MM.1S (cell line): ENCODE results near the gene F11.
"Not testable (repeated sequence)": the region's sequence is repeated elsewhere in the genome, so short reads cannot be mapped to it uniquely, and the experiment has no call there.

ENCODE experiments used
- DNase-seq: peaks from one replicate; pipeline ENCODE4 v3.0.0-alpha.2; 2015
- H2AFZ ChIP-seq: fragments of 300-600 bp; sonication (generic); 2 replicates; pipeline ENCODE4 v1.6.0; 2016; ENCODE audit warnings: antibody characterized with exemption, low read length
- H3F3A ChIP-seq: fragments of 300-600 bp; sonication (generic); 2 replicates; pipeline ENCODE4 v1.6.1; 2016; ENCODE audit warnings: mild to moderate bottlenecking, antibody characterized with exemption, low read length, moderate library complexity, mixed read lengths; ENCODE audit not compliant: insufficient read depth
- H3K27ac ChIP-seq: fragments of 300-600 bp; sonication (generic); 2 replicates; pipeline ENCODE4 v1.5.1; 2016; ENCODE audit warnings: mild to moderate bottlenecking, low read length
- H3K27me3 ChIP-seq: fragments of 300-600 bp; sonication (generic); replicated peaks from 2 replicates; pipeline ENCODE4 v1.6.0; 2016; ENCODE audit warnings: low read length; ENCODE audit not compliant: insufficient read depth
- H3K36me3 ChIP-seq: fragments of 300-600 bp; sonication (generic); replicated peaks from 2 replicates; pipeline ENCODE4 v1.6.1; 2016; ENCODE audit warnings: mild to moderate bottlenecking, low read length, mixed read lengths; ENCODE audit not compliant: insufficient read depth
- H3K4me1 ChIP-seq: fragments of 300-600 bp; sonication (generic); 2 replicates; pipeline ENCODE4 v1.6.1; 2016; ENCODE audit warnings: low read length, mixed read lengths
- H3K4me2 ChIP-seq: fragments of 300-600 bp; sonication (generic); 2 replicates; pipeline ENCODE4 v1.6.0; 2016; ENCODE audit warnings: low read depth, low read length
- H3K4me3 ChIP-seq: fragments of 300-600 bp; sonication (generic); 2 replicates; pipeline ENCODE4 v1.5.1; 2016; ENCODE audit warnings: low read length, mixed read lengths
- H3K79me2 ChIP-seq: fragments of 300-600 bp; sonication (generic); 2 replicates; pipeline ENCODE4 v1.6.1; 2016; ENCODE audit warnings: mixed run types, low read length, mixed read lengths
- H3K9ac ChIP-seq: fragments of 300-600 bp; sonication (generic); 2 replicates; pipeline ENCODE4 v1.6.1; 2016; ENCODE audit warnings: low read length, mixed read lengths
- H3K9me2 ChIP-seq: fragments of 300-600 bp; sonication (generic); replicated peaks from 2 replicates; pipeline ENCODE4 v1.6.1; 2016; ENCODE audit warnings: mild to moderate bottlenecking, low read length, mixed read lengths; ENCODE audit not compliant: insufficient read depth
- H3K9me3 ChIP-seq: fragments of 300-600 bp; sonication (generic); replicated peaks from 2 replicates; pipeline ENCODE4 v1.6.1; 2016; ENCODE audit warnings: mild to moderate bottlenecking, low read length, mixed read lengths; ENCODE audit not compliant: insufficient read depth
- H4K20me1 ChIP-seq: fragments of 300-600 bp; sonication (generic); 2 replicates; pipeline ENCODE4 v1.6.1; 2016; ENCODE audit warnings: mild to moderate bottlenecking, low read length, moderate library complexity, mixed read lengths; ENCODE audit not compliant: insufficient read depth
- EZH2 ChIP-seq: fragments of 300-600 bp; sonication (generic); optimal IDR thresholded peaks from 2 replicates; pipeline ENCODE3; 2017; ENCODE audit warnings: low read depth, mild to moderate bottlenecking, antibody characterized with exemption, low read length, mixed read lengths
- EZH2phosphoT487 ChIP-seq: fragments of 300-600 bp; sonication (generic); IDR thresholded peaks from 2 replicates; pipeline ENCODE4 v1.6.1; 2018; ENCODE audit warnings: antibody characterized with exemption, low read length
- TF ChIP-seq, protein P1 (sequence below): fragments of 300-600 bp; sonication (generic); IDR thresholded peaks from 2 replicates; pipeline ENCODE4 v1.5.1; 2016; ENCODE audit warnings: antibody characterized with exemption, low read length, mixed read lengths

F11 gene

GRCh38 chr4:186240848-186241491 lies 25.0 kb upstream of the F11 start:
- Histone ChIP-seq H3K9ac (no peak overlapping the region), H3K9me2 (no peaks in the 10 kb centered on the region), H3K4me1 (no peaks in the 10 kb centered on the region), H3K4me3 (no peak overlapping the region), H3K4me2 (no peak overlapping the region), H3F3A (no peaks in the 10 kb centered on the region), H3K27me3 (no peaks in the 10 kb centered on the region), H3K79me2 (no peaks in the 10 kb centered on the region), H3K9me3 (no peaks in the 10 kb centered on the region), H3K27ac (no peak overlapping the region), H2AFZ (no peak overlapping the region), H4K20me1 (no peaks in the 10 kb centered on the region), H3K36me3 (no peaks in the 10 kb centered on the region)
- TF ChIP-seq EZH2 (no peak), EZH2phosphoT487 (no peak)
- TF ChIP-seq, protein P1, sequence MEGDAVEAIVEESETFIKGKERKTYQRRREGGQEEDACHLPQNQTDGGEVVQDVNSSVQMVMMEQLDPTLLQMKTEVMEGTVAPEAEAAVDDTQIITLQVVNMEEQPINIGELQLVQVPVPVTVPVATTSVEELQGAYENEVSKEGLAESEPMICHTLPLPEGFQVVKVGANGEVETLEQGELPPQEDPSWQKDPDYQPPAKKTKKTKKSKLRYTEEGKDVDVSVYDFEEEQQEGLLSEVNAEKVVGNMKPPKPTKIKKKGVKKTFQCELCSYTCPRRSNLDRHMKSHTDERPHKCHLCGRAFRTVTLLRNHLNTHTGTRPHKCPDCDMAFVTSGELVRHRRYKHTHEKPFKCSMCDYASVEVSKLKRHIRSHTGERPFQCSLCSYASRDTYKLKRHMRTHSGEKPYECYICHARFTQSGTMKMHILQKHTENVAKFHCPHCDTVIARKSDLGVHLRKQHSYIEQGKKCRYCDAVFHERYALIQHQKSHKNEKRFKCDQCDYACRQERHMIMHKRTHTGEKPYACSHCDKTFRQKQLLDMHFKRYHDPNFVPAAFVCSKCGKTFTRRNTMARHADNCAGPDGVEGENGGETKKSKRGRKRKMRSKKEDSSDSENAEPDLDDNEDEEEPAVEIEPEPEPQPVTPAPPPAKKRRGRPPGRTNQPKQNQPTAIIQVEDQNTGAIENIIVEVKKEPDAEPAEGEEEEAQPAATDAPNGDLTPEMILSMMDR: no peak
- no peak for DNase-seq

- H3K79me2 ChIP-seq: no peaks in the 10 kb centered on the region
- no peaks in the 10 kb centered on the region for H3K4me1 ChIP-seq
- H3K27me3 ChIP-seq: no peaks in the 10 kb centered on the region
- no peaks in the 10 kb centered on the region for H3K36me3 ChIP-seq
- no peak overlapping the region for H3K27ac ChIP-seq
- H4K20me1 ChIP-seq: no peaks in the 10 kb centered on the region
- H3F3A ChIP-seq: no peaks in the 10 kb centered on the region
- no peaks in the 10 kb centered on the region for H3K9me2 ChIP-seq
- H2AFZ ChIP-seq: no peak overlapping the region
- TF ChIP-seq EZH2phosphoT487 (no peak), EZH2 (no peak)
- TF ChIP-seq, protein P1: no peak
- no peaks in the 10 kb centered on the region for H3K9me3 ChIP-seq
- no peak for DNase-seq
- H3K4me2 ChIP-seq: no peak overlapping the region
- no peak overlapping the region for H3K9ac ChIP-seq
- no peak overlapping the region for H3K4me3 ChIP-seq
Observed at GRCh38 chr4:186241616-186242015, 24.4 kb upstream of the F11 start.

GRCh38 chr4:186242031-186242430 lies 24.0 kb upstream of the F11 start:
- H3K4me2 ChIP-seq, H3K27ac ChIP-seq, H3K36me3 ChIP-seq, H3K9me3 ChIP-seq, H3K9me2 ChIP-seq, H3K4me1 ChIP-seq, H3F3A ChIP-seq, H3K4me3 ChIP-seq, H3K9ac ChIP-seq, H2AFZ ChIP-seq, DNase-seq, H4K20me1 ChIP-seq, H3K79me2 ChIP-seq, H3K27me3 ChIP-seq: not testable (repeated sequence)

DNA sequence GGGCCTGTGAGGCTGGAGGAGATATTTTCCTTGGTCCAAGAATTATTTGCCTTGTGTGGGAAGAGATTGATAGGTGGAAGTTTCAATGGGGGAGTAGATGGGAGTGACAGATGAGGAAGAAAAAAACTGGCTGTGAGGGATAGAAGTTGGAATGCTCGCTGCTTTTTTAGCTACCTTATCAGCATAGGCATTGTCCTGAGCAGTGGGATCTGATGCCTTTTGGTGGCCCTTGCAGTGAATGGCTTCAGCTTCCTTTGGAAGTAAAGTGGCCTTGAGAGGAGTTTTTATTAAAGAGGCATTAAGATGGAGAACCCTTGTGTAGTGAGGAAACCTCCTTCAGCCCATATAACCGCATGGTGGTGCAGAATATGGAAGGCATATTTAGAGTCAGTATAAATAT lies 22.7 kb upstream of the F11 start:
- no peaks in the 10 kb centered on the region for H3K9me3 ChIP-seq
- no peaks in the 10 kb centered on the region for H3K9me2 ChIP-seq
- no peaks in the 10 kb centered on the region for H3K79me2 ChIP-seq
- no peaks in the 10 kb centered on the region for H3F3A ChIP-seq
- no peak overlapping the region for H2AFZ ChIP-seq
- DNase-seq: no peak
- H3K27me3 ChIP-seq: no peaks in the 10 kb centered on the region
- TF ChIP-seq, protein P1: no peak
- TF ChIP-seq EZH2phosphoT487: no peak
- TF ChIP-seq EZH2: no peak
- no peak overlapping the region for H3K4me3 ChIP-seq
- H3K9ac ChIP-seq: no peak overlapping the region
- H3K36me3 ChIP-seq: no peaks in the 10 kb centered on the region
- no peaks in the 10 kb centered on the region for H3K4me1 ChIP-seq
- H3K4me2 ChIP-seq: no peak overlapping the region
- H3K27ac ChIP-seq: no peak overlapping the region
- H4K20me1 ChIP-seq: no peaks in the 10 kb centered on the region
